Central memory CD4-positive, alpha-beta T cell (primary cell): ENCODE results near the gene ELP4.

Experiments used
- DNase-seq: peaks from one replicate; pipeline ENCODE4 v3.0.0; 2022

The ELP4 gene

GRCh38 chr11:31815711-31816467 is 306.3 kb downstream of the ELP4 start:
- no peak for DNase-seq

GRCh38 chr11:31816468-31817053 is 307.0 kb downstream of the ELP4 start:
- no peak for DNase-seq

GRCh38 chr11:31817054-31817620 is 307.6 kb downstream of the ELP4 start:
- DNase-seq = no peak

- no peak for DNase-seq
Measured at GRCh38 chr11:31817621-31818424, 308.3 kb downstream of the ELP4 start.

- DNase-seq = no peak
Measured at GRCh38 chr11:31818425-31818755, 308.8 kb downstream of the ELP4 start.

GRCh38 chr11:31818874-31819331 is 309.3 kb downstream of the ELP4 start:
- DNase-seq = no peak

- no peak for DNase-seq
Measured at GRCh38 chr11:31819621-31820437, 310.3 kb downstream of the ELP4 start.

- no peak for DNase-seq
Measured at GRCh38 chr11:31820438-31820818, 310.9 kb downstream of the ELP4 start.

- DNase-seq = no peak
Measured at GRCh38 chr11:31821235-31821764, 311.7 kb downstream of the ELP4 start.

- DNase-seq = no peak
Measured at GRCh38 chr11:31821766-31822165, 312.2 kb downstream of the ELP4 start.

- DNase-seq = no peak
Measured at GRCh38 chr11:31822175-31822926, 312.8 kb downstream of the ELP4 start.

- no peak for DNase-seq
Measured at GRCh38 chr11:31822927-31823643, 313.5 kb downstream of the ELP4 start.

- DNase-seq = no peak
Measured at GRCh38 chr11:31823644-31824331, 314.2 kb downstream of the ELP4 start.

- no peak for DNase-seq
Measured at GRCh38 chr11:31824332-31824878, 314.8 kb downstream of the ELP4 start.

- DNase-seq = no peak
Measured at GRCh38 chr11:31824879-31825837, 315.6 kb downstream of the ELP4 start.

- no peak for DNase-seq
Measured at GRCh38 chr11:31825838-31826484, 316.4 kb downstream of the ELP4 start.

- no peak for DNase-seq
Measured at GRCh38 chr11:31826536-31827438, 317.2 kb downstream of the ELP4 start.
